GM12892 (cell line): Measurements from ENCODE around the gene JAK1.

Experiments
- DNase-seq: peaks from one replicate; pipeline ENCODE4 v3.0.0; 2011; ENCODE audit not compliant: insufficient read length
- FAIRE-seq: peaks from 2 replicates; lab custom pipeline; 2011; peaks lifted over from hg19 to GRCh38; lab: Jason Lieb, UNC
- POLR2A ChIP-seq: IDR thresholded peaks from 2 replicates; pipeline ENCODE4 v1.6.1; 2011; ENCODE audit warnings: low read depth, low read length, control low read depth
- POLR2AphosphoS5 ChIP-seq: IDR thresholded peaks from 2 replicates; pipeline ENCODE4 v1.6.1; 2011; ENCODE audit warnings: low read depth, low read length, control low read depth
- TAF1 ChIP-seq: IDR thresholded peaks from 2 replicates; pipeline ENCODE4 v1.6.1; 2011; ENCODE audit warnings: low read depth, mild to moderate bottlenecking, control low read depth, low read length, borderline replicate concordance

JAK1 gene

GRCh38 chr1:64996541-64997257, 30.4 kb upstream of the JAK1 start:
- DNase-seq: no peak
- no peak for FAIRE-seq
- TF ChIP-seq POLR2A (no peak), TAF1 (no peak), POLR2AphosphoS5 (no peak)

GRCh38 chr1:64995316-64995715, 29.0 kb upstream of the JAK1 start:
- DNase-seq: no peak
- TF ChIP-seq TAF1: no peak
- no peak for TF ChIP-seq POLR2AphosphoS5
- no peak for TF ChIP-seq POLR2A
- FAIRE-seq: no peak

GRCh38 chr1:64986903-64987871, 20.8 kb upstream of the JAK1 start:
- peak; percentile 33 for FAIRE-seq
- no peak for TF ChIP-seq POLR2AphosphoS5
- TF ChIP-seq TAF1: no peak
- TF ChIP-seq POLR2A: no peak
- DNase-seq: no peak

GRCh38 chr1:64984737-64985136, 18.4 kb upstream of the JAK1 start:
- FAIRE-seq: no peak
- TF ChIP-seq POLR2AphosphoS5 (no peak), TAF1 (no peak), POLR2A (no peak)
- DNase-seq: no peak

- no peak for TF ChIP-seq POLR2A
- TF ChIP-seq TAF1: no peak
- no peak for TF ChIP-seq POLR2AphosphoS5
- DNase-seq: no peak
- FAIRE-seq: no peak
These were observed 17.8 kb upstream of the JAK1 start for GRCh38 chr1:64984106-64984505.

GRCh38 chr1:64983110-64983509, 16.8 kb upstream of the JAK1 start:
- DNase-seq: no peak
- no peak for FAIRE-seq
- no peak for TF ChIP-seq TAF1

- no peak for FAIRE-seq
- TF ChIP-seq POLR2AphosphoS5: no peak
- no peak for TF ChIP-seq TAF1
- no peak for TF ChIP-seq POLR2A
- no peak for DNase-seq
These were observed 15.5 kb upstream of the JAK1 start for GRCh38 chr1:64981601-64982533.

GRCh38 chr1:64980745-64981600, 14.6 kb upstream of the JAK1 start:
- DNase-seq: no peak
- FAIRE-seq: no peak
- TF ChIP-seq POLR2AphosphoS5 (no peak), TAF1 (no peak), POLR2A (no peak)

GRCh38 chr1:64979358-64979757, 13.0 kb upstream of the JAK1 start:
- no peak for FAIRE-seq
- no peak for DNase-seq
- TF ChIP-seq TAF1 (no peak), POLR2AphosphoS5 (no peak), POLR2A (no peak)

- TF ChIP-seq POLR2A: no peak
- no peak for TF ChIP-seq TAF1
- no peak for TF ChIP-seq POLR2AphosphoS5
- no peak for FAIRE-seq
- no peak for DNase-seq
These were observed 10.0 kb upstream of the JAK1 start for GRCh38 chr1:64976361-64976760.

GRCh38 chr1:64975740-64976139, 9.4 kb upstream of the JAK1 start:
- DNase-seq (no peak), FAIRE-seq (no peak)
- TF ChIP-seq TAF1: no peak
- no peak for TF ChIP-seq POLR2AphosphoS5
- no peak for TF ChIP-seq POLR2A
